Spleen (tissue), 11 donors: Measurements from ENCODE around the gene TIE1. TPM values are rescaled to one million over a fixed set of nuclear protein-coding genes. Genes with fewer than 3 reads are reported as not detected.

Experiments
- DNase-seq: peaks from one replicate; pipeline ENCODE4 v3.0.0-alpha.2; 2020
- H3K27ac ChIP-seq, 8 donors: fragments of 200-600 bp; sonication (generic) in 7 of 8; 1 replicate in 4 of 8; 2 replicates in 4 of 8; pipeline versions ENCODE4 v1.5.0 to v1.8.0; 2016 to 2021; ENCODE audit warnings: inconsistent platforms in 4 of 8, mild to moderate bottlenecking in 4 of 8, moderate library complexity in 1 of 8
- H3K27me3 ChIP-seq, 7 donors: fragments of 200-600 bp; sonication (generic) in 6 of 7; replicated peaks in 1 of 7; 1 replicate in 4 of 7; 2 replicates in 3 of 7; pipeline versions ENCODE4 v1.5.0 to v1.8.0; 2016 to 2021; ENCODE audit warnings: inconsistent platforms in 3 of 7, mild to moderate bottlenecking in 1 of 7
- H3K36me3 ChIP-seq, 6 donors: fragments of 200-600 bp; sonication (generic) in 5 of 6; 1 replicate in 4 of 6; 2 replicates in 2 of 6; pipeline versions ENCODE4 v1.5.0 to v1.8.0; 2016 to 2021; ENCODE audit warnings: inconsistent platforms in 2 of 6
- H3K4me1 ChIP-seq, 6 donors: fragments of 200-600 bp; sonication (generic) in 5 of 6; 1 replicate in 3 of 6; 2 replicates in 3 of 6; pipeline versions ENCODE4 v1.5.0 to v1.8.0; 2016 to 2021; ENCODE audit warnings: inconsistent platforms in 3 of 6
- H3K4me3 ChIP-seq, 8 donors: fragments of 200-600 bp; sonication (generic) in 7 of 8; 1 replicate in 4 of 8; 2 replicates in 4 of 8; pipeline versions ENCODE4 v1.5.0 to v1.8.0; 2016 to 2021; ENCODE audit warnings: inconsistent platforms in 4 of 8, mild to moderate bottlenecking in 4 of 8, moderate library complexity in 2 of 8
- H3K9me3 ChIP-seq, 8 donors: fragments of 200-600 bp; sonication (generic) in 7 of 8; 1 replicate in 4 of 8; 2 replicates in 4 of 8; pipeline versions ENCODE4 v1.5.0 to v1.8.0; 2016 to 2021; ENCODE audit warnings: inconsistent platforms in 4 of 8
- CTCF ChIP-seq, 11 experiments: fragments of 200-600 bp in 7 of 11; fragments of 450-650 bp in 4 of 11; sonication (generic) in 4 of 11; IDR thresholded peaks in 8 of 11; conservative IDR thresholded peaks in 3 of 11; 1 replicate in 7 of 11; 2 replicates in 4 of 11; pipeline versions ENCODE4 v1.4.0 to v1.8.0; 2016 to 2021; ENCODE audit warnings: antibody characterized with exemption in 11 of 11, inconsistent platforms in 4 of 11, mild to moderate bottlenecking in 1 of 11
- POLR2A ChIP-seq, 3 donors: fragments of 450-650 bp; IDR thresholded peaks; one replicate each; pipeline ENCODE4 v1.5.1; 2017; ENCODE audit warnings: antibody characterized with exemption in 3 of 3, mild to moderate bottlenecking in 1 of 3
- POLR2AphosphoS5 ChIP-seq, 3 donors: sonication (generic); formaldehyde crosslinking; IDR thresholded peaks; one replicate each; pipeline ENCODE4 v1.5.1; 2017; ENCODE audit warnings: antibody characterized with exemption in 3 of 3
- WGBS, 5 donors: extraction: QIAGEN DNeasy Blood & Tissue Kit in 3 of 5; methylation state at CpG; one replicate each; pipeline versions ENCODE4 v1.1.5 to v1.1.7; 2013 to 2018; 5-methylcytosine and 5-hydroxymethylcytosine counted together
- intact Hi-C: fragments of 100-400 bp; cut with DNase I; formaldehyde crosslinking; loops from one replicate; pipeline ENCODE4 v1.15.0; 2023; ENCODE audit warnings: low total_unique reads
- polyA plus RNA-seq, 3 donors: library from polyadenylated mRNA; stranded (reverse); fragments of 200-250 nt; gene quantifications; one replicate each; pipeline ENCODE4 v1.2.1, GENCODE V29; 2013
- total RNA-seq, 7 donors: library from RNA; depleted of rRNA in 3 of 7; stranded (reverse); fragments of >200 nt in 3 of 7; fragmentation: NEBNext Ultra II Directional in 4 of 7; extraction: Animal tissue kit (Norgen Biotek cat#: 25700) in 4 of 7; gene quantifications; one replicate each; pipeline versions ENCODE4 v1.1.0 to v1.2.1, GENCODE V29; 2016 to 2021
- donor health status: healthy with polysubstance abuse.
- donor health status: DM: no; HTN: no; CAD: no; lungs with moderate emphysema.
- donor health status: DM: no; HTN: no; CAD: no.
- donor health status: Bipolar disorder and iron deficiency.
- donor health status: healthy.
- donor health status: DM: no; HTN: no; CAD: no.
- donor health status: DM: yes; HTN: yes; CAD: no.

The TIE1 gene
- total and polyA plus RNA-seq, 10 donors, result 4.9 to 81.8 (median 55.7) TPM

- intact Hi-C loops, result no loop called here
- Histone ChIP-seq H3K4me3 (peak overlapping the region in 6 of 8 donors; percentile 63 to 78 (median 69)), H3K4me1 (peaks cover 12 to 63% (median 23%) of the 10 kb centered on the region in 6 donors), H3K36me3 (peaks cover 5 to 50% (median 34%) of the 10 kb centered on the region in 6 donors), H3K9me3 (no peaks in the 10 kb centered on the region), H3K27me3 (no peaks in the 10 kb centered on the region), H3K27ac (peak overlapping the region in 2 of 8 donors; percentile 88 to 96)
- DNase-seq, result no peak
- 50 to 81% (median 52%) methylated on average over 7 to 11 of the region's 11 CpGs for WGBS, 5 donors
- TF ChIP-seq CTCF (IDR thresholded peaks at IDR 0.05 in 8 of 11, conservative IDR thresholded peaks at IDR 0.05 in 3 of 11) (no peak), POLR2AphosphoS5 (IDR thresholded peaks at IDR 0.05) (no peak), POLR2A (IDR thresholded peaks at IDR 0.05) (no peak)
Measured at GRCh38 chr1:43359696-43360095, 58.9 kb downstream of the TIE1 start.

DNA sequence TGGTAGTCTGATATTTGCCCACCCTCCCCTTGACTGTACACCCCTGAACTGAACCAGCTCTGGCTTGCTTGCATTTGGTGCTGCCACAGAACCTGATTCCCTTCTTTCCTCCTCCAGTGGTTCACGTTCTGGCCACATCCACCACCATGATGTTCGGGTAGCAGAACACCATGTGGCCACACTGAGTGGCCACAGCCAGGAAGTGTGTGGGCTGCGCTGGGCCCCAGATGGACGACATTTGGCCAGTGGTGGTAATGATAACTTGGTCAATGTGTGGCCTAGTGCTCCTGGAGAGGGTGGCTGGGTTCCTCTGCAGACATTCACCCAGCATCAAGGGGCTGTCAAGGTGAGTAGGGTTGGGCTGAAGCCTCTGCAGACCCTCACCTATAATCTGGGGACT, 59.8 kb downstream of the TIE1 start:
- Histone ChIP-seq H3K27ac (no peak overlapping the region), H3K9me3 (no peaks in the 10 kb centered on the region), H3K27me3 (no peaks in the 10 kb centered on the region), H3K4me3 (no peak overlapping the region), H3K36me3 (peaks cover 6 to 58% (median 41%) of the 10 kb centered on the region in 6 donors), H3K4me1 (peaks cover 12 to 70% (median 30%) of the 10 kb centered on the region in 6 donors)
- WGBS, 5 donors, result 58 to 75% (median 68%) methylated on average over 4 of the region's 4 CpGs
- intact Hi-C loops, result no loop called here
- TF ChIP-seq POLR2AphosphoS5 (IDR thresholded peaks at IDR 0.05) (peak in 2 of 3 donors; percentile 8 to 38), POLR2A (IDR thresholded peaks at IDR 0.05) (no peak)
- no peak for DNase-seq

DNA sequence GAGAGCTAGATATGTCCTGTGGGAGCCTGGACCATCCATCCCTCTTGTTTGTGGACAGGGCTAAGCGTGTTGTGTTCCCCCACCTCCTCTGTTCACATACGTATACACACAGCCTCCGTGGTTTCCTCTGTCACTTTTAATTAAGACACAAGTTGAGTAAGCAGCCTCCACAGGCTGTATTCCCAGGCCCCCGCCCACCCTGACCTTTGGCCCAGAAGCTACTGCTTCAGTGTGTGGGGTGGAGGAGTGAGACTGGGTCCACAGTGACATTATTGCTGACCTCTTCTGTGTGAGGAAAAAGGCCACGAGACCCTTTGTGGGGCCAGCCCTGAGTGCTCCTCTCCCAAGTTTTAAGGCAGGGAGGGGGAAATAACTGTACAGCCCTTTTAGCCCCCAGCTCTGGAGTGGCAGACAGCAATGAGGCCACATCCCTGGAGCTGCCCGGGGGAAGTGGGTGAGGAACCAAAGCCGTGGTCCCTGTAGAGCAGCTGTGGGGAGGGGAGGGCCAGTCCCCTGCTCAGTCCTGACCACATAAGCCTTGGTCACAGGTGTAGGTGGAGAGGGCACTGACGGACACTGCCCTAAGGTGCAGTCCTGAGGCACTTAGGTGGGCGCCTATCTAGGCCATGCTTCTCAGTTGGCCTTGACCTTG, 62.6 kb downstream of the TIE1 start:
- Histone ChIP-seq H3K9me3 (no peaks in the 10 kb centered on the region), H3K4me1 (peaks cover 14 to 81% (median 39%) of the 10 kb centered on the region in 6 donors), H3K27ac (peak overlapping the region in 2 of 8 donors; percentile 2 to 46), H3K36me3 (peaks cover 6 to 59% (median 41%) of the 10 kb centered on the region in 6 donors), H3K4me3 (no peak overlapping the region), H3K27me3 (no peaks in the 10 kb centered on the region)
- intact Hi-C loops, result no loop called here
- WGBS, 5 donors, result 58 to 75% (median 66%) methylated on average over 9 of the region's 9 CpGs
- TF ChIP-seq POLR2A (IDR thresholded peaks at IDR 0.05) (no peak), POLR2AphosphoS5 (IDR thresholded peaks at IDR 0.05) (no peak), CTCF (IDR thresholded peaks at IDR 0.05 in 8 of 11, conservative IDR thresholded peaks at IDR 0.05 in 3 of 11) (no peak)
- no peak for DNase-seq

- 86 to 91% (median 86%) methylated on average over 5 of the region's 5 CpGs for WGBS, 5 donors
- H3K9me3 ChIP-seq, result no peaks in the 10 kb centered on the region
- H3K4me3 ChIP-seq, result no peak overlapping the region
- H3K27me3 ChIP-seq, result no peaks in the 10 kb centered on the region
- peak overlapping the region in 2 of 8 donors; percentile 2 to 46 for H3K27ac ChIP-seq
- no peak for TF ChIP-seq POLR2A (IDR thresholded peaks at IDR 0.05)
- TF ChIP-seq POLR2AphosphoS5 (IDR thresholded peaks at IDR 0.05), result no peak
- TF ChIP-seq CTCF (IDR thresholded peaks at IDR 0.05 in 8 of 11, conservative IDR thresholded peaks at IDR 0.05 in 3 of 11), result no peak
- H3K36me3 ChIP-seq, result peaks cover 6 to 59% (median 41%) of the 10 kb centered on the region in 6 donors
- intact Hi-C loops, result no loop called here
- H3K4me1 ChIP-seq, result peaks cover 18 to 84% (median 41%) of the 10 kb centered on the region in 6 donors
- DNase-seq, result no peak
Measured at GRCh38 chr1:43363935-43364525, 63.2 kb downstream of the TIE1 start.
